Psoas muscle (tissue), 8 donors: ENCODE measurements around the gene CRMP1. TPM values are rescaled to one million over a fixed set of nuclear protein-coding genes. Genes with fewer than 3 reads are reported as not detected.

Experiments used
- ATAC-seq, 4 donors: fragments of 200-7000 bp; cut with Tn5 transposase; one replicate each; pipeline ENCODE4 v1.9.1; 2020; ENCODE audit warnings: moderate library complexity in 3 of 4, mild to moderate bottlenecking in 2 of 4
- DNase-seq, 2 donors: peaks; one replicate each; pipeline ENCODE4 v3.0.0-alpha.2; 2020
- H3K27ac ChIP-seq: fragments of 200-600 bp; one replicate; pipeline ENCODE4 v1.8.0; 2022
- H3K27me3 ChIP-seq, 3 donors: fragments of 200-600 bp in 1 of 3; one replicate each; pipeline versions ENCODE4 v1.6.1 to v1.8.0; 2013 to 2022; ENCODE audit warnings: low read length in 2 of 3, mild to moderate bottlenecking in 2 of 3, moderate library complexity in 1 of 3; ENCODE audit not compliant: insufficient read depth in 3 of 3
- H3K36me3 ChIP-seq, 2 donors: fragments of 200-600 bp in 1 of 2; one replicate each; pipeline versions ENCODE4 v1.6.1 to v1.8.0; 2013 to 2022; ENCODE audit warnings: low read depth in 1 of 2, mild to moderate bottlenecking in 1 of 2, moderate library complexity in 1 of 2; ENCODE audit not compliant: insufficient read depth in 1 of 2
- H3K4me1 ChIP-seq: fragments of 200-600 bp; one replicate; pipeline ENCODE4 v1.8.0; 2022
- H3K4me3 ChIP-seq: fragments of 200-600 bp; one replicate; pipeline ENCODE4 v1.8.0; 2022; ENCODE audit warnings: mild to moderate bottlenecking
- H3K9me3 ChIP-seq: fragments of 200-600 bp; one replicate; pipeline ENCODE4 v1.8.0; 2022
- CTCF ChIP-seq: fragments of 200-600 bp; IDR thresholded peaks from one replicate; pipeline ENCODE4 v1.8.0; 2022; ENCODE audit warnings: antibody characterized with exemption
- WGBS, 3 donors: extraction: QIAGEN DNeasy Blood & Tissue Kit; methylation state at CpG; one replicate each; pipeline versions ENCODE4 v1.1.6 to v1.1.7; 2013; 5-methylcytosine and 5-hydroxymethylcytosine counted together
- intact Hi-C, 2 donors: fragments of 100-400 bp; cut with DNase I; formaldehyde crosslinking; loops; one replicate each; pipeline versions ENCODE4 v1.11.0 to v1.14.2; 2022
- polyA plus RNA-seq, 3 donors: library from polyadenylated mRNA; stranded (reverse); fragments of 200-250 nt; gene quantifications; one replicate each; pipeline ENCODE4 v1.2.3, GENCODE V29; 2013
- total RNA-seq, 4 donors: library from RNA; stranded (reverse); fragmentation: NEBNext Ultra II Directional in 2 of 4; extraction: Animal tissue kit (Norgen Biotek cat#: 25700) in 2 of 4; gene quantifications; one replicate each; pipeline versions ENCODE4 v1.2.1 to v1.2.4, GENCODE V29; 2021 to 2023
- donor health status: healthy with polysubstance abuse.
- donor health status: DM: no; HTN: no; CAD: no; lungs with moderate emphysema.
- donor health status: Bipolar disorder and iron deficiency.
- donor health status: healthy.
- donor health status: DM: yes; HTN: yes; CAD: no.
- donor health status: DM: no; HTN: no; CAD: no.
- donor health status: DM: no; HTN: no; CAD: no.
- donor health status: DM: yes; HTN: yes; CAD: no.

The CRMP1 gene
- total and polyA plus RNA-seq, 7 donors: 0.10 to 0.89 (median 0.39) TPM

GRCh38 chr4:5928844-5929420, 36.0 kb upstream of the CRMP1 start:
- WGBS, 3 donors: 61 to 68% (median 67%) methylated on average over 8 of the region's 8 CpGs
- no peak for TF ChIP-seq CTCF
- Histone ChIP-seq H3K27ac (no peak overlapping the region), H3K4me1 (no peaks in the 10 kb centered on the region), H3K4me3 (no peak overlapping the region), H3K27me3 (peaks cover 0 to 6% (median 1%) of the 10 kb centered on the region in 3 donors), H3K36me3 (no peaks in the 10 kb centered on the region), H3K9me3 (no peaks in the 10 kb centered on the region)
- ATAC-seq: no peak
- DNase-seq: no peak
- intact Hi-C loops: no loop called here

GRCh38 chr4:5928274-5928673, 35.4 kb upstream of the CRMP1 start:
- Histone ChIP-seq H3K27me3 (peaks cover 0 to 6% (median 1%) of the 10 kb centered on the region in 3 donors), H3K4me1 (no peaks in the 10 kb centered on the region), H3K4me3 (no peak overlapping the region), H3K9me3 (no peaks in the 10 kb centered on the region), H3K36me3 (no peaks in the 10 kb centered on the region), H3K27ac (no peak overlapping the region)
- intact Hi-C loops: no loop called here
- 40 to 46% (median 43%) methylated on average over 8 of the region's 8 CpGs for WGBS, 3 donors
- no peak for TF ChIP-seq CTCF
- DNase-seq (no peak), ATAC-seq (no peak)

- ATAC-seq (no peak), DNase-seq (no peak)
- Histone ChIP-seq H3K36me3 (no peaks in the 10 kb centered on the region), H3K4me3 (no peak overlapping the region), H3K4me1 (no peaks in the 10 kb centered on the region), H3K27ac (no peak overlapping the region), H3K9me3 (no peaks in the 10 kb centered on the region), H3K27me3 (peaks cover 0 to 6% (median 1%) of the 10 kb centered on the region in 3 donors)
- intact Hi-C loops: no loop called here
- 64 to 75% (median 67%) methylated on average over 4 of the region's 4 CpGs for WGBS, 3 donors
- TF ChIP-seq CTCF: no peak
These were observed 34.9 kb upstream of the CRMP1 start for GRCh38 chr4:5927747-5928146.

- WGBS, 3 donors: 72 to 79% (median 79%) methylated on average over 3 of the region's 3 CpGs
- Histone ChIP-seq H3K4me1 (no peaks in the 10 kb centered on the region), H3K27me3 (peaks cover 0 to 6% (median 2%) of the 10 kb centered on the region in 3 donors), H3K4me3 (no peak overlapping the region), H3K9me3 (no peaks in the 10 kb centered on the region), H3K36me3 (no peaks in the 10 kb centered on the region), H3K27ac (no peak overlapping the region)
- intact Hi-C loops: no loop called here
- no peak for DNase-seq
- TF ChIP-seq CTCF: no peak
- ATAC-seq: no peak
These were observed 34.2 kb upstream of the CRMP1 start for GRCh38 chr4:5927116-5927515.

GRCh38 chr4:5926598-5926997, 33.7 kb upstream of the CRMP1 start:
- 55 to 58% (median 55%) methylated on average over 7 of the region's 7 CpGs for WGBS, 3 donors
- no peak overlapping the region for H3K27ac ChIP-seq
- H3K4me3 ChIP-seq: no peak overlapping the region
- intact Hi-C loops: no loop called here
- H3K27me3 ChIP-seq: peaks cover 0 to 6% (median 3%) of the 10 kb centered on the region in 3 donors
- no peaks in the 10 kb centered on the region for H3K36me3 ChIP-seq
- H3K9me3 ChIP-seq: no peaks in the 10 kb centered on the region
- TF ChIP-seq CTCF: no peak
- DNase-seq: no peak
- H3K4me1 ChIP-seq: no peaks in the 10 kb centered on the region
- no peak for ATAC-seq
